Neuron (in vitro differentiated cells): ENCODE results near the gene SLC47A1.
"Not testable (repeated sequence)": the region's sequence is repeated elsewhere in the genome, so short reads cannot be mapped to it uniquely, and the experiment has no call there.

ENCODE experiments used
- H2AFZ ChIP-seq: one replicate; pipeline ENCODE4 v1.6.1; 2013; ENCODE audit warnings: low read depth, mild to moderate bottlenecking, inconsistent platforms, low read length, moderate library complexity
- H3K27me3 ChIP-seq: one replicate; pipeline ENCODE4 v1.6.1; 2013; ENCODE audit warnings: low read length; ENCODE audit not compliant: insufficient read depth
- H3K36me3 ChIP-seq: one replicate; pipeline ENCODE4 v1.6.1; 2013; ENCODE audit warnings: low read length; ENCODE audit not compliant: insufficient read depth
- H3K4me1 ChIP-seq: one replicate; pipeline ENCODE4 v1.6.1; 2013; ENCODE audit warnings: low read length; ENCODE audit not compliant: insufficient read depth
- H3K4me3 ChIP-seq: 2 replicates; pipeline ENCODE4 v1.5.1; 2013; ENCODE audit warnings: mild to moderate bottlenecking, low read length, moderate library complexity
- H3K9me3 ChIP-seq: one replicate; pipeline ENCODE4 v1.6.1; 2013; ENCODE audit warnings: low read length

Gene SLC47A1, protein sequence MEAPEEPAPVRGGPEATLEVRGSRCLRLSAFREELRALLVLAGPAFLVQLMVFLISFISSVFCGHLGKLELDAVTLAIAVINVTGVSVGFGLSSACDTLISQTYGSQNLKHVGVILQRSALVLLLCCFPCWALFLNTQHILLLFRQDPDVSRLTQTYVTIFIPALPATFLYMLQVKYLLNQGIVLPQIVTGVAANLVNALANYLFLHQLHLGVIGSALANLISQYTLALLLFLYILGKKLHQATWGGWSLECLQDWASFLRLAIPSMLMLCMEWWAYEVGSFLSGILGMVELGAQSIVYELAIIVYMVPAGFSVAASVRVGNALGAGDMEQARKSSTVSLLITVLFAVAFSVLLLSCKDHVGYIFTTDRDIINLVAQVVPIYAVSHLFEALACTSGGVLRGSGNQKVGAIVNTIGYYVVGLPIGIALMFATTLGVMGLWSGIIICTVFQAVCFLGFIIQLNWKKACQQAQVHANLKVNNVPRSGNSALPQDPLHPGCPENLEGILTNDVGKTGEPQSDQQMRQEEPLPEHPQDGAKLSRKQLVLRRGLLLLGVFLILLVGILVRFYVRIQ

DNA sequence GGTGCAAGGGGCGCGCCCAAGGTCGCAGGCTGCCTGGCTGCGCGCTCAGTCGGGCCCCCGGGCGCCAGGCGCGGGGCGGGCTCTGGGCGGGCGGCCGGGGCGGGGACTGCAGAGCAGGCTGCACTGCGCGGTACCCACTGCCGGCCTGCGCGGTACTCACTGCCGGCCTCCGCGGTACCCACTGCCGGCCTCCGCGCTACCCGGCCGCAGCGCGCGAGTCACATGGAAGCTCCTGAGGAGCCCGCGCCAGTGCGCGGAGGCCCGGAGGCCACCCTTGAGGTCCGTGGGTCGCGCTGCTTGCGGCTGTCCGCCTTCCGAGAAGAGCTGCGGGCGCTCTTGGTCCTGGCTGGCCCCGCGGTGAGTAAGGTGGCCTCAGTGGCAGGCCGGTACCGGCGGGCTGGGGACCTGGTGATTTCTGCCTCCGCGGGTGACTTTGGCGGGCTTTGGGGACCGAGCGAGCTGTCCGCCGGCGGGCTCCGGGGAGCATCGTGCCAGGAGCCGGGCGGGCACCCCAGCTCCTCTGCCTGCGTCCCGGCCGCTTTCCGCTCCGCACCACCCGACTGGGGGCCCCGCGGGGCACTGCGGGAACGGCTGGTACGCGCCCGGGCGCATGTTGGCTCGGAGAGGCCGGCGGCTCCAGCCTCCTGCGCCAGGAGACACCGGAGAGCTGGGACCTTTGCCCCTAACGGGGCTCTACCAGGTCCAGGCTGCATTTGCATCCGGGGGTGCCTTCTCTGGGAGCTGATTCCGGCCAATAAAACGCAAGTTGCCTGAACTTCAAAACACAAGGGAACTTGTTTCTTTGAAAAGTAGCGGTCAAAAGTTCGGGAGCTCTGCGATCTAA, at the start of gene SLC47A1:
SLC47A1 (plus strand) TSS at position 137 of the 844 bp plus-strand sequence; CDS start at position 223, 86 bp downstream.
- H2AFZ ChIP-seq, result peak within 1 kb of the TSS; percentile 67
- H3K4me1 ChIP-seq, result peaks cover 7% of the 10 kb centered on the region
- peaks cover 2% of the 10 kb centered on the region for H3K9me3 ChIP-seq
- H3K4me3 ChIP-seq, result peak within 1 kb of the TSS; percentile 27
- no peaks in the 10 kb centered on the region for H3K36me3 ChIP-seq
- peaks cover 44% of the 10 kb centered on the region for H3K27me3 ChIP-seq

DNA sequence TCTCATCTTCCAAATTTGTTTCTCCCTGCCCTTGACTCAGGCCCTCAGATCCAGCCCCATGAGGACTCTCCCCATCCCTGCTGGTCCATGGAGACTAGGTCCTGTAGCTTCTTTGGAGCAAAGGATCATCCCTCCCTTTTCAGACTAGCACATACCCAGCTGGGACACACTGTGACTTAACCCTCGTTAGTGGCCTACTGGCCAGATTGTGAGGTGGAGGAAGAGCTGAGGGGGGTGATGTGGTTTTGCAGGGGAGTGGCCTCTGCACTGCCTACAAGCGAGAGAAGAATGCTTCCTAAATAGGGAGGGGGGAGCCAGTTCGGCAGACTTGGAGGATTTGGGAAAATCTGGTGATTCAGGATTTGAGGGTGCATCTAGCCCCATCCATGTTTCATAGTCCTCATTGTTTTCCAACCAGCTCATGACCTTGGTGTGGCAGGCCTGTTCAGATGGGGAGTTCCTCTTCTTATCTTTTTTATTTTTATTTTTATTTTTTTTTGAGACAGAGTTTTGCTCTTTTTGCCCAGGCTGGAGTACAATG, 47.8 kb upstream of the SLC47A1 start:
- H3K27me3 ChIP-seq, result peaks cover 2% of the 10 kb centered on the region
- H3K4me1 ChIP-seq, result no peaks in the 10 kb centered on the region
- H3K36me3 ChIP-seq, result no peaks in the 10 kb centered on the region
- no peaks in the 10 kb centered on the region for H3K9me3 ChIP-seq
- H3K4me3 ChIP-seq, result no peak overlapping the region
- no peak overlapping the region for H2AFZ ChIP-seq

DNA sequence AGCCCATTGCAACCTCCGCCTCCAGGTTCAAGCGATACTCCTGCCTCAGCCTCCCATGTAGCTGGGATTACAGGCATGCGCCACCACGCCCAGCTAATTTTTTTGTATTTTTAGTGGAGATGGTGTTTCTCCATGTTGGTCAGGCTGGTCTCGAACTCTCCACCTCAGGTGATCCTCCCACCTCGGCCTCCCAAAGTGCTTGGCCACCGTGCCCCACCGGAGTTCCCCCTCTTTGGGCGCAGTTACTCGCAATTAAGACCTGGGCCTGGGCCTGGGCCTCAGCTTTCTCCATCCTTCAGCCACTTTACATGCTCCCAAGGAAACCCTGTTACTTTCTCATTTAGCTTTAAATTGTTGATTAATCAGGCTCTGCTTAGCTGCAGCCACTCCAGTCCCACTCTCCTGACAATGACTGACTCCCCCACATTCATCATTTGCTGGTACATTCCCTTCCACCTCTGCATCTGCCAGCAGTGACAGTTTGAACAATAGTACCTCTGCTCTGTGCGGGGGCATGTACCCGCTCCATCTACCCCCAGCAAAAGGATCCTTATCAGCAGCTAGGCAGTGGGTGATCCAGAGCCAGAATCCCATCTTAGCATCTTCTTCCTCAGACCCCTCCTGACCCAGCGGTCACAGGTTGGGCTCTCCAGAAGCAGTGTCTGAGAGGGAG, 47.2 kb upstream of the SLC47A1 start:
- peaks cover 2% of the 10 kb centered on the region for H3K27me3 ChIP-seq
- H3K4me3 ChIP-seq, result no peak overlapping the region
- H3K9me3 ChIP-seq, result no peaks in the 10 kb centered on the region
- no peaks in the 10 kb centered on the region for H3K4me1 ChIP-seq
- no peaks in the 10 kb centered on the region for H3K36me3 ChIP-seq
- no peak overlapping the region for H2AFZ ChIP-seq

DNA sequence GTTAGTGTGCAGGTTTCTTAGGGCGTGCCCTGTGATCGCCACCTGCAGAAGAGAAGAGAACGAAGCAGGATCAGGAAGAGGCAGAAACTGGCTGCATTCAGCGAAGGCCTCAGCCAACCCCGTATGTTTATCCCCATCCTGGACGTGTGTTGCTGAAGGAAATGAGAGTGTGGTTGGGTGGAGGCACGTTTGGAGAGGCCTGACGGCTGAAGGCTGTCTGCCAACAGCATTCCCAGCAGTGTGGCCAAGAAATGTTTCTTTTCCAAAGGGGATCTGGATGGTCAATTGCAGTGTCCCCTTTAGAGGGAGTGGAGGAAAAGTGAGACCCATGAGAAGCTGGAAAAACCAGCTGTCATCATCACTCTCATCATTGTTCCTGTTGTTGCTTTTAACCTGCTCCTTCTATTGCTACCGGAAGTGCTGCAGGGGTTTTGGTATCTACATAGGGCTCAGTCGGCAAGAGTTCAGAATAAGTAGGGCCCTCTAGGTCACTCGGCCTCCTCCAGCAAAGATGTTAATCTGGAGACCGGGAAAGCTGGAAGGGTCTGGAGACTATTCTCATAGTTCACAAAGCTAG, 46.5 kb upstream of the SLC47A1 start:
- Histone ChIP-seq H3K9me3 (no peaks in the 10 kb centered on the region), H3K4me1 (no peaks in the 10 kb centered on the region), H2AFZ (no peak overlapping the region), H3K4me3 (no peak overlapping the region), H3K36me3 (no peaks in the 10 kb centered on the region), H3K27me3 (peaks cover 2% of the 10 kb centered on the region)

DNA sequence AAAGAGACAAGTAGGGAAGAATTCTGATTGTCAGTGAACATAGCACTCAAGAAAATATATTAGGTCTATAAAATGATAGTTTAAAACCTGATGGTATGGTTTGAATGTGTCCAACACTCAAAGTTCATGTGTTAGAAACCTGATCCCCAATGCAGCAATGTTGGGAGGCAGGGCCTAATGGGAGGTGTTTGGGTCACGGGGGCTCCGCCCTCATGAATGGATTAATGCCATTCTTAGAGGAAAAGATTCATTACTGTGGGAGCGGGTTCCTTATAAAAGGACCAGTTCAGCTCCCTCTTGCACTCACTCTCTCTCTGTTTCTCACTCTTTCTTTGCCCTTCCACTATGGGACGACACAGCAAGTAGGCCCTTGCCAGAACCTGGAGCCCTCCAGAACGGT, 41.5 kb upstream of the SLC47A1 start:
- no peaks in the 10 kb centered on the region for H3K9me3 ChIP-seq
- H3K4me3 ChIP-seq, result no peak overlapping the region
- no peak overlapping the region for H2AFZ ChIP-seq
- H3K4me1 ChIP-seq, result no peaks in the 10 kb centered on the region
- H3K36me3 ChIP-seq, result no peaks in the 10 kb centered on the region
- H3K27me3 ChIP-seq, result no peaks in the 10 kb centered on the region

DNA sequence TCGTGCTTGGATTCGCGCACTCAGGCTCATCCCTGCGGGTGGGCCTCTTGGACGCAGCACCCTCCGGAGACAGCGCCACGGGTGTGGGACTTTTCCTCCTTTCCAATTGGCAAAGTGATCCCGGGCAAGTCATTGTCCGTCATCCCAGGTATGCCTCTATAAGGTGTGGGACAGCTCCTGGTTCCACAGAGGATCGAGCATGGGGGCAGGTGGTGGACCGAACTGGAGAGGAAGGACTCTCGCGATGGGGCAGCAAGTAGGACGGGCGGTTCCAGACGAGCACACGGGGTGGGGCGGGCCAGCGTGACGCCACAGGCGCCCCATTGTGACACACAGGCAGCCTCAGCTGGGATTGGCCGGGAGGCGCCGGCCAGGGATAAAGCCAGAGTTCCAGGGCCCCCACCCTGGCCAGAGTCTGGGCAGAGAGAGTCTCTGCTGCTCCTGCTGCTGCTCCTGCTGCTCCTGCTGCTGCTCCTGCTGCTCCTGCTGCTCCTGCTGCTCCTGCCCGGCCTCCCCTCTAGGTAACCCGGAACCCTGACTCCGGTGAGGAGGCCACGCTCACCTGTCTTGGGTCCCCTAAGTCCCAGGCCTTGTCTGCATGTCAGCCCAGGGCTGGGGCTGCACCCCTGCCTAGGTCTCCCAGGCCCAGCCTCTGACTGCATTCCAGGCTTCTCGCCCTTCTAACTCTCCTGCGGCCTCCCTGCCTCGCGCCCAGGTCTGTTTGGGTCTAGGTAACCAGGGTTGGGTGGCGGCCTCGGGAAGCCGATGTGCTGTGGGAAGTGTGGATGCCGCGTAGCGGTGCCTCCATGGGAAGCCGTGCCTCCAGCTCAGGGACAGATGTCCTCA, 38.5 kb upstream of the SLC47A1 start:
- no peak overlapping the region for H2AFZ ChIP-seq
- H3K27me3 ChIP-seq, result peaks cover 2% of the 10 kb centered on the region
- H3K36me3 ChIP-seq, result no peaks in the 10 kb centered on the region
- no peak overlapping the region for H3K4me3 ChIP-seq
- no peaks in the 10 kb centered on the region for H3K9me3 ChIP-seq
- H3K4me1 ChIP-seq, result no peaks in the 10 kb centered on the region

DNA sequence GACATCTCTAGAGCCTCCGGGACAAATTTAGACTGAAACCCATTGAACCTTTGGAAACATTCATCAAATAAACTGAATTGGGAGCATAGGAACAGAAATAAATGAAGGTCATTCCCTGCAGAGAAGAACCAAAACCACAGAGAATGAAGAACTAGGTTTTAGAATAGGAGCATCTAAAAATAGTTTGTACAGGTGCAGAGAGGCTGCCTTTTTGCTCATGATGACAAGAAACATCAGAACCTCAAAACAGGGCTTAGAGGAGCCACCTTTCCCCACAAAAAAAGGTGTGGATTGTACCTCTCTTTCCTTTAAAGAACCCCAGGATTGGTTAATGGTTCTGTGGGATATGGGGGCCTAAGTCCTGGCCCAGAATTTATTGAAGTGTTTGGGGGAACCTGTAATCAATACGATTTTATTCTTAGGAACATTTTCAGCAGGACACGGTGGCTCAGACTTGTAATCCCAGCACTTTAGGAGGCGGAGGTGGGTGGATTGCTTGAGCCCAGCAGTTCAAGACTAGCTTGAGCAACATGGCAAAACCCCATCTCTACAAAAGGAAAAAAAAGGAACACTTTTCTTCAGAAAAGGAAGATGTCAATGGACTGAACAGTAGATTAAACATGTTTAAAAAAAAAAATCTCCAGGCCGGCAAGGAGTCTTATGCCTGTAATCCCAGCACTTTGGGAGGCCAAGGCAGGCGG, 37.7 kb upstream of the SLC47A1 start:
- H3K27me3 ChIP-seq, result peaks cover 6% of the 10 kb centered on the region
- no peak overlapping the region for H3K4me3 ChIP-seq
- no peaks in the 10 kb centered on the region for H3K4me1 ChIP-seq
- no peaks in the 10 kb centered on the region for H3K36me3 ChIP-seq
- H3K9me3 ChIP-seq, result no peaks in the 10 kb centered on the region
- H2AFZ ChIP-seq, result no peak overlapping the region

DNA sequence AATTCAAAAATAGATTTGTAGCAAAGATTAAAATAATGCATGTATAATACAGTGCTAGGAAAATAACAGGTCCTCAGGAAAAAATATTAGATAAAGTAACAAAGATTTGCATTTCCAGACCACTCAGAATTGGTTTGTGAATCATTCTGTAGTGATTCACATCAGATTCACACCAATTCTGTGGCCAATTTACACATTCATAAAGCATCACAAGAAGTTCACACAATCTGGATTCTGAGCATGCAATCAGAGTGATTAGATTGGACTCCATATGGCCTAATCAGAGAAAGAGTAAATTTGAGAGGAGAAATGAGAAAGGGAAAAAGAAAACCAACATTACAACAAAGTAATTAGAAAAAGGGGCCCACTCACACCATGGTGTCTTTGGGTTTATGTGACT, 36.0 kb upstream of the SLC47A1 start:
- no peak overlapping the region for H3K4me3 ChIP-seq
- H3K27me3 ChIP-seq, result peaks cover 6% of the 10 kb centered on the region
- H3K9me3 ChIP-seq, result no peaks in the 10 kb centered on the region
- no peak overlapping the region for H2AFZ ChIP-seq
- H3K4me1 ChIP-seq, result no peaks in the 10 kb centered on the region
- H3K36me3 ChIP-seq, result no peaks in the 10 kb centered on the region

DNA sequence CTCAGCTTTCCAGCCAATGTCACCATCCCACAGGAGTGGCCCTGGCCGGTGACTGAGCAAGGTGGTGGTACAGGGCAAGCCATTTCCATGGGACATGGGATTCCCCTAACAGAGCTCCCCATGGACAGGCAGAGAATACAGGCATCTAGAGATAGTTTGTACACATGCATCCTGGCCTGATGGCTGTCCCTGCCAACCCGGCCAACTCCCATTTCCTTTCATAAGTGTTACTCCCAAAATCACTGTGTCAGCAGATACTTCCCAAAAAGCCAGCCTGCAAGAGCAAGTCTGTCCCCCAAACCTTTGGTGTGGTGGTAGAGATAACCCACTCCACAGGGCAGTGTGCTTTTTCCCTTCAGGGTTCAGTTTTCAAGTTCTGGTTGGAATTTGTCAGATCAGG, 32.4 kb upstream of the SLC47A1 start:
- Histone ChIP-seq H3K4me1 (no peaks in the 10 kb centered on the region), H3K36me3 (no peaks in the 10 kb centered on the region), H3K4me3 (no peak overlapping the region)

DNA sequence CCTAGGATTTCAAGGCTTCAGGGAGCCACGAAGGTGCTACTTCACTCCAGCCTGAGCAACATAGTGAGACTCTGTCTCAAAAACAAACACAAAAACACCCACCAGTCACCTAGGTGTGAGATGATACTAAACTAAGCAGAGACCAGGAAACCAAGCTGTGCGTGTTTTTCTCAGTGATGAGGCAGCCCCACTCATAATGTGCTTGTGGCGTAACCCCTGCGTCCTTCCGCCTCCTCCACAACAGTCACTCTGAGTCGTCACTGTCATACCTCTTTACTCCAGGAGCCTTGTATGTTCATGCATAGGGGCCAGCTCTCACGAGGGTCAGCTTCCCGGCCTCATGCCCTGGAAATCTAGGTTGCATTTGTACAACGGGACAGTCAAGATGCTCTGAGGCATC, 31.1 kb upstream of the SLC47A1 start:
- H3K36me3 ChIP-seq, result no peaks in the 10 kb centered on the region
- H3K9me3 ChIP-seq, result no peaks in the 10 kb centered on the region
- peaks cover 6% of the 10 kb centered on the region for H3K27me3 ChIP-seq
- no peaks in the 10 kb centered on the region for H3K4me1 ChIP-seq
- no peak overlapping the region for H3K4me3 ChIP-seq
- no peak overlapping the region for H2AFZ ChIP-seq

More for the DNA sequence above, 32.4 kb upstream of the SLC47A1 start:
- Histone ChIP-seq H3K9me3 (no peaks in the 10 kb centered on the region), H3K27me3 (peaks cover 6% of the 10 kb centered on the region), H2AFZ (no peak overlapping the region)

DNA sequence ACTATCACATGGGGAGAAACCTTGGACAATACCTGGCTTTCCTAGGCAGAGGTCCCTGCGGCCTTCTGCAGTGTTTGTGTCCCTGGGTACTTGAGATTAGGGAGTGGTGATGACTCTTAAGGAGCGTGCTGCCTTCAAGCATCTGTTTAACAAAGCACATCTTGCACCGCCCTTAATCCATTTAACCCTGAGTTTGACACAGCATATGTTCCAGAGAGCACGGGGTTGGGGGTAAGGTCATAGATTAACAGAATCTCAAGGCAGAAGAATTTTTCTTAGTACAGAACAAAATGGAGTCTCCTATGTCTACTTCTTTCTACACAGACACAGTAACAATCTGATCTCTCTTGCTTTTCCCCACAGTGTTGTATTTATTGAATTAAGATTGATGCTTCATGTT, 28.1 kb upstream of the SLC47A1 start:
- H3K36me3 ChIP-seq, H3K9me3 ChIP-seq, H2AFZ ChIP-seq, H3K4me3 ChIP-seq, H3K27me3 ChIP-seq, H3K4me1 ChIP-seq: not testable (repeated sequence)
